Ovary (tissue), 9 donors: ENCODE data around the gene CNOT1. TPM values are rescaled to one million over a fixed set of nuclear protein-coding genes. Genes with fewer than 3 reads are reported as not detected.

Experiments used
- DNase-seq, 5 donors: peaks; one replicate each; pipeline ENCODE4 v3.0.0-alpha.2; 2019 to 2020
- H3K27ac ChIP-seq, 2 donors: fragments of 200-600 bp; one replicate each; pipeline versions ENCODE4 v1.5.1 to v1.8.0; 2019 to 2022
- H3K27me3 ChIP-seq: fragments of 200-600 bp; one replicate; pipeline ENCODE4 v1.8.0; 2022
- H3K36me3 ChIP-seq: fragments of 200-600 bp; sonication (generic); one replicate; pipeline ENCODE4 v1.5.1; 2019
- H3K4me1 ChIP-seq: one replicate; pipeline ENCODE4 v1.8.1; 2013; ENCODE audit warnings: mild to moderate bottlenecking, moderate library complexity; ENCODE audit not compliant: insufficient read depth
- H3K4me3 ChIP-seq: fragments of 200-600 bp; sonication (generic); one replicate; pipeline ENCODE4 v1.5.1; 2017
- H3K9me3 ChIP-seq, 2 donors: fragments of 200-600 bp in 1 of 2; sonication (generic) in 1 of 2; one replicate each; pipeline versions ENCODE4 v1.5.1 to v1.8.1; 2013 to 2019; ENCODE audit warnings: mild to moderate bottlenecking in 1 of 2, moderate library complexity in 1 of 2
- CTCF ChIP-seq, 3 donors: fragments of 450-650 bp in 2 of 3; fragments of 200-600 bp in 1 of 3; IDR thresholded peaks; one replicate each; pipeline versions ENCODE4 v1.5.1 to v1.8.0; 2016 to 2022; ENCODE audit warnings: antibody characterized with exemption in 3 of 3, mild to moderate bottlenecking in 1 of 3
- EP300 ChIP-seq: sonication (generic); formaldehyde crosslinking; IDR thresholded peaks from one replicate; pipeline ENCODE4 v1.6.1; 2017; ENCODE audit warnings: antibody characterized with exemption
- POLR2A ChIP-seq: fragments of 450-650 bp; IDR thresholded peaks from one replicate; pipeline ENCODE4 v1.6.1; 2017; ENCODE audit warnings: antibody characterized with exemption, mild to moderate bottlenecking, moderate library complexity
- WGBS, 3 donors: extraction: QIAGEN DNeasy Blood & Tissue Kit in 1 of 3; methylation state at CpG; one replicate each; pipeline versions ENCODE4 v1.1.5 to v1.1.7; 2013 to 2017; 5-methylcytosine and 5-hydroxymethylcytosine counted together
- intact Hi-C, 4 donors: fragments of 100-400 bp; cut with DNase I; formaldehyde crosslinking; loops; one replicate each; pipeline versions ENCODE4 v1.11.0 to v1.15.1; 2022 to 2023
- polyA plus RNA-seq, 2 donors: library from polyadenylated mRNA; stranded (reverse); fragments of 200-250 nt in 1 of 2; fragments of 350-450 nt in 1 of 2; fragmentation: Illumina TruSeq in 1 of 2; extraction: RNeasy Lipid Tissue Mini Kit (QIAGEN cat#74804) in 1 of 2; gene quantifications; one replicate each; pipeline ENCODE4 v1.2.3, GENCODE V29; 2013 to 2014
- total RNA-seq, 7 donors: library from RNA; depleted of rRNA in 2 of 7; stranded (reverse); fragments of >200 nt in 2 of 7; fragmentation: NEBNext Ultra II Directional in 3 of 7; extraction: Animal tissue kit (Norgen Biotek cat#: 25700) in 3 of 7; gene quantifications; one replicate each; pipeline versions ENCODE4 v1.1.0 to v1.2.4, GENCODE V29; 2016 to 2023
- donor health status: DM: no; HTN: no; CAD: no; lungs with moderate emphysema.
- donor health status: DM: no; HTN: no; CAD: no.
- donor health status: Bipolar disorder and iron deficiency.
- donor health status: DM: yes; HTN: yes; CAD: no.
- donor health status: DM: no; HTN: no; CAD: no.
- donor health status: DM: yes; HTN: yes; CAD: no.

Gene CNOT1
- total and polyA plus RNA-seq, 9 donors: 63.8 to 145 (median 111) TPM

- intact Hi-C loops: loop anchor here in 1 of 4 donors (10.0 kb wide), 1 partner anchor 315 kb away; no protein-coding TSS in a partner anchor
Measured at GRCh38 chr16:58649707-58650106, 20.1 kb upstream of the CNOT1 start.

GRCh38 chr16:58647107-58647506, 17.5 kb upstream of the CNOT1 start:
- H3K27ac ChIP-seq: no peak overlapping the region
- H3K36me3 ChIP-seq: no peaks in the 10 kb centered on the region
- H3K27me3 ChIP-seq: no peaks in the 10 kb centered on the region
- intact Hi-C loops: no loop called here
- TF ChIP-seq POLR2A (no peak), EP300 (no peak), CTCF (IDR thresholded peaks at IDR 0.05) (no peak)
- 81 to 87% (median 85%) methylated on average over 4 of the region's 4 CpGs for WGBS, 3 donors
- no peak overlapping the region for H3K4me3 ChIP-seq
- no peaks in the 10 kb centered on the region for H3K9me3 ChIP-seq
- no peak for DNase-seq
- no peaks in the 10 kb centered on the region for H3K4me1 ChIP-seq

More at GRCh38 chr16:58649707-58650106, 20.1 kb upstream of the CNOT1 start:
- Histone ChIP-seq H3K27ac (no peak overlapping the region), H3K36me3 (no peaks in the 10 kb centered on the region), H3K4me3 (no peak overlapping the region), H3K9me3 (no peaks in the 10 kb centered on the region), H3K27me3 (no peaks in the 10 kb centered on the region), H3K4me1 (no peaks in the 10 kb centered on the region)
- 72 to 73% (median 72%) methylated on average over 3 of the region's 3 CpGs for WGBS, 3 donors
- no peak for TF ChIP-seq POLR2A
- TF ChIP-seq CTCF (IDR thresholded peaks at IDR 0.05): no peak
- TF ChIP-seq EP300: no peak
- DNase-seq: no peak

- DNase-seq: no peak
- WGBS, 3 donors: 82 to 91% (median 86%) methylated on average over 8 of the region's 8 CpGs
- H3K36me3 ChIP-seq: no peaks in the 10 kb centered on the region
Measured at GRCh38 chr16:58644765-58645487, 15.3 kb upstream of the CNOT1 start.

DNA sequence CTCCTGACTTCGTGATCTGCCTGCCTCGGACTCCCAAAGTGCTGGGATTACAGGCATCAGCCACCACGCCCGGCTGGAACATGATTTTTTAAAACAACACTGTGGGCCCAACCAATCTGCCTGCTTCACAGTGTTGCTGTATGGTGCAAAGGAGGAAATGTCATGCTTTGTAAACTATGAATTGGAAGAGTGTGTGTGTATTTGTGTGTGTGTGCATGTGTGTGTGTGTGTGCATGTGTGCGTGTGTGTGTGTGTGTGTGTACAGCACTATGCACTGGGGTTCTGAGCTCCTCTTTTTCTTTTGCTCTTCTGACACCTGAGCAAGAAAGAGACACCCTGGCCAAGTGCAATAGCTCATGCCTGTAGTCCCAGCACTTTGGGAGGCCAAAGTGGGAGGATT, 14.5 kb upstream of the CNOT1 start:
- intact Hi-C loops: no loop called here
- H3K4me3 ChIP-seq: no peak overlapping the region
- 78 to 82% (median 80%) methylated on average over 5 of the region's 5 CpGs for WGBS, 3 donors

More at GRCh38 chr16:58644765-58645487, 15.3 kb upstream of the CNOT1 start:
- TF ChIP-seq CTCF (IDR thresholded peaks at IDR 0.05) (no peak), EP300 (no peak), POLR2A (no peak)
- Histone ChIP-seq H3K9me3 (no peaks in the 10 kb centered on the region), H3K27ac (no peak overlapping the region), H3K4me3 (no peak overlapping the region), H3K27me3 (no peaks in the 10 kb centered on the region), H3K4me1 (no peaks in the 10 kb centered on the region)
- intact Hi-C loops: no loop called here

More for the DNA sequence above, 14.5 kb upstream of the CNOT1 start:
- H3K27ac ChIP-seq: no peak overlapping the region
- H3K27me3 ChIP-seq: no peaks in the 10 kb centered on the region
- no peaks in the 10 kb centered on the region for H3K9me3 ChIP-seq
- no peaks in the 10 kb centered on the region for H3K36me3 ChIP-seq
- TF ChIP-seq POLR2A (no peak), CTCF (IDR thresholded peaks at IDR 0.05) (no peak), EP300 (no peak)
- DNase-seq: no peak
- H3K4me1 ChIP-seq: no peaks in the 10 kb centered on the region
